Breast epithelium (tissue), 3 donors: ENCODE data around the gene NHLRC1.

Experiments
- POLR2A ChIP-seq: fragments of 450-650 bp; IDR thresholded peaks from one replicate; pipeline ENCODE4 v1.6.1; 2016; ENCODE audit warnings: antibody characterized with exemption, mild to moderate bottlenecking, moderate library complexity
- POLR2AphosphoS5 ChIP-seq, 3 donors: sonication (generic); formaldehyde crosslinking; IDR thresholded peaks; one replicate each; pipeline ENCODE4 v1.6.1; 2017; ENCODE audit warnings: antibody characterized with exemption in 3 of 3
- TF ChIP-seq, protein P1 (sequence below), 3 donors: fragments of 450-650 bp; IDR thresholded peaks; one replicate each; pipeline ENCODE4 v1.5.1; 2016 to 2017; ENCODE audit warnings: antibody characterized with exemption in 3 of 3, mild to moderate bottlenecking in 3 of 3, moderate library complexity in 3 of 3

DNA sequence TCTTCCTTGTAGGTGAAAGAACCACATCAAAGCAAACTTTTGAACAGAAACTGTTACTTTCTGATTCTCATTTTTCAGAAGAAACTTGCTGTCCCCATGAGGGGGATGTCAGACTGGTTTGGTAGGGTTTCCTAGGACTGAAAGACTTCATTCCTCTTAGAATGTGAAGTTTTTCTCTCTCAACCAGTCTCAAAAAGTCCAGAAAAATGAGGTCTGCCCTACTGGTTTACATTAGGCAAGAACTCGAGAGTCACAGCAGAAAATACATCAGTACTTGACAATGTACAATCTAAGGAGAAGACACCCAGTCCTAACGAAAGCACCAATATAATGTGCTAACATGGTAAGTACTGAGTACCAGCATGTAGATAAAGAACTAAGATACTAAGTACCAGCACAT, 12.7 kb upstream of the NHLRC1 start:
- TF ChIP-seq, protein P1, sequence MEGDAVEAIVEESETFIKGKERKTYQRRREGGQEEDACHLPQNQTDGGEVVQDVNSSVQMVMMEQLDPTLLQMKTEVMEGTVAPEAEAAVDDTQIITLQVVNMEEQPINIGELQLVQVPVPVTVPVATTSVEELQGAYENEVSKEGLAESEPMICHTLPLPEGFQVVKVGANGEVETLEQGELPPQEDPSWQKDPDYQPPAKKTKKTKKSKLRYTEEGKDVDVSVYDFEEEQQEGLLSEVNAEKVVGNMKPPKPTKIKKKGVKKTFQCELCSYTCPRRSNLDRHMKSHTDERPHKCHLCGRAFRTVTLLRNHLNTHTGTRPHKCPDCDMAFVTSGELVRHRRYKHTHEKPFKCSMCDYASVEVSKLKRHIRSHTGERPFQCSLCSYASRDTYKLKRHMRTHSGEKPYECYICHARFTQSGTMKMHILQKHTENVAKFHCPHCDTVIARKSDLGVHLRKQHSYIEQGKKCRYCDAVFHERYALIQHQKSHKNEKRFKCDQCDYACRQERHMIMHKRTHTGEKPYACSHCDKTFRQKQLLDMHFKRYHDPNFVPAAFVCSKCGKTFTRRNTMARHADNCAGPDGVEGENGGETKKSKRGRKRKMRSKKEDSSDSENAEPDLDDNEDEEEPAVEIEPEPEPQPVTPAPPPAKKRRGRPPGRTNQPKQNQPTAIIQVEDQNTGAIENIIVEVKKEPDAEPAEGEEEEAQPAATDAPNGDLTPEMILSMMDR (IDR thresholded peaks at IDR 0.05) = no peak
- TF ChIP-seq POLR2A (no peak), POLR2AphosphoS5 (IDR thresholded peaks at IDR 0.05) (no peak)
